ENCODE data around the gene MLST8. TPM values are rescaled to one million over a fixed set of nuclear protein-coding genes. Genes with fewer than 3 reads are reported as not detected.

Gene MLST8
- total RNA-seq, 2 donors from 2014 or later = 28.2 to 31.4 TPM

- no peaks in the 10 kb centered on the region for H3K36me3 Mint-ChIP-seq (ENCODE audit: low read depth)
- no peak overlapping the region for H3K27ac Mint-ChIP-seq
- DNase-seq (no peak), ATAC-seq (no peak)
- H3K4me1 Mint-ChIP-seq = peaks cover 3% of the 10 kb centered on the region
- H3K4me3 Mint-ChIP-seq = no peak overlapping the region
- no peaks in the 10 kb centered on the region for H3K9me3 ChIP-seq (ENCODE audit: control insufficient read depth, low read length, poor library complexity, severe bottlenecking)
- no peaks in the 10 kb centered on the region for H3K27me3 Mint-ChIP-seq
Observed at GRCh38 chr16:2177561-2177960, 27.7 kb upstream of the MLST8 start.

- ATAC-seq (peak; percentile 87), DNase-seq (peak; percentile 37 to 47 (median 38))
- H3K27ac Mint-ChIP-seq = no peak overlapping the region
- no peak overlapping the region for H3K4me3 Mint-ChIP-seq
- H3K27me3 Mint-ChIP-seq = no peaks in the 10 kb centered on the region
- H3K4me1 Mint-ChIP-seq = peaks cover 3% of the 10 kb centered on the region
- H3K9me3 ChIP-seq (ENCODE audit: control insufficient read depth, low read length, poor library complexity, severe bottlenecking) = no peaks in the 10 kb centered on the region
- no peaks in the 10 kb centered on the region for H3K36me3 Mint-ChIP-seq (ENCODE audit: low read depth)
Observed at GRCh38 chr16:2178321-2179106, 26.7 kb upstream of the MLST8 start.

- Mint-ChIP-seq H3K4me1 (peaks cover 3% of the 10 kb centered on the region), H3K4me3 (peak overlapping the region; percentile 36), H3K27ac (no peak overlapping the region), H3K27me3 (no peaks in the 10 kb centered on the region), H3K36me3 (ENCODE audit: low read depth) (no peaks in the 10 kb centered on the region)
- H3K9me3 ChIP-seq (ENCODE audit: control insufficient read depth, low read length, poor library complexity, severe bottlenecking) = no peaks in the 10 kb centered on the region
- ATAC-seq (no peak), DNase-seq (no peak)
Observed at GRCh38 chr16:2179107-2179501, 26.1 kb upstream of the MLST8 start.

GRCh38 chr16:2179576-2179975 is 25.7 kb upstream of the MLST8 start:
- Mint-ChIP-seq H3K4me1 (peaks cover 5% of the 10 kb centered on the region), H3K36me3 (ENCODE audit: low read depth) (no peaks in the 10 kb centered on the region), H3K27ac (no peak overlapping the region), H3K27me3 (no peaks in the 10 kb centered on the region), H3K4me3 (peak overlapping the region; percentile 36)
- DNase-seq (no peak), ATAC-seq (no peak)
- no peaks in the 10 kb centered on the region for H3K9me3 ChIP-seq (ENCODE audit: control insufficient read depth, low read length, poor library complexity, severe bottlenecking)

- H3K9me3 ChIP-seq (ENCODE audit: control insufficient read depth, low read length, poor library complexity, severe bottlenecking) = no peaks in the 10 kb centered on the region
- H3K27ac Mint-ChIP-seq = no peak overlapping the region
- no peak overlapping the region for H3K4me3 Mint-ChIP-seq
- H3K27me3 Mint-ChIP-seq = no peaks in the 10 kb centered on the region
- no peaks in the 10 kb centered on the region for H3K36me3 Mint-ChIP-seq (ENCODE audit: low read depth)
- peaks cover 5% of the 10 kb centered on the region for H3K4me1 Mint-ChIP-seq
- ATAC-seq (no peak), DNase-seq (no peak)
Observed at GRCh38 chr16:2180461-2180860, 24.8 kb upstream of the MLST8 start.

- Mint-ChIP-seq H3K27ac (no peak overlapping the region), H3K4me1 (peaks cover 5% of the 10 kb centered on the region), H3K4me3 (no peak overlapping the region), H3K27me3 (no peaks in the 10 kb centered on the region), H3K36me3 (ENCODE audit: low read depth) (no peaks in the 10 kb centered on the region)
- no peaks in the 10 kb centered on the region for H3K9me3 ChIP-seq (ENCODE audit: control insufficient read depth, low read length, poor library complexity, severe bottlenecking)
- ATAC-seq = no peak
- no peak for DNase-seq
Observed at GRCh38 chr16:2180962-2181923, 24.0 kb upstream of the MLST8 start.

GRCh38 chr16:2181952-2182351 is 23.3 kb upstream of the MLST8 start:
- H3K4me3 Mint-ChIP-seq = no peak overlapping the region
- DNase-seq (no peak), ATAC-seq (no peak)
- H3K27ac Mint-ChIP-seq = no peak overlapping the region
- no peaks in the 10 kb centered on the region for H3K36me3 Mint-ChIP-seq (ENCODE audit: low read depth)
- peaks cover 5% of the 10 kb centered on the region for H3K4me1 Mint-ChIP-seq
- no peaks in the 10 kb centered on the region for H3K9me3 ChIP-seq (ENCODE audit: control insufficient read depth, low read length, poor library complexity, severe bottlenecking)
- H3K27me3 Mint-ChIP-seq = no peaks in the 10 kb centered on the region

GRCh38 chr16:2183671-2184070 is 21.6 kb upstream of the MLST8 start:
- Mint-ChIP-seq H3K27me3 (no peaks in the 10 kb centered on the region), H3K27ac (no peak overlapping the region), H3K36me3 (ENCODE audit: low read depth) (no peaks in the 10 kb centered on the region), H3K4me1 (peaks cover 5% of the 10 kb centered on the region), H3K4me3 (no peak overlapping the region)
- ATAC-seq (no peak), DNase-seq (no peak)
- H3K9me3 ChIP-seq (ENCODE audit: control insufficient read depth, low read length, poor library complexity, severe bottlenecking) = no peaks in the 10 kb centered on the region

GRCh38 chr16:2184346-2184745 is 20.9 kb upstream of the MLST8 start:
- no peaks in the 10 kb centered on the region for H3K27me3 Mint-ChIP-seq
- H3K4me3 Mint-ChIP-seq = no peak overlapping the region
- no peak overlapping the region for H3K27ac Mint-ChIP-seq
- H3K4me1 Mint-ChIP-seq = peaks cover 5% of the 10 kb centered on the region
- ATAC-seq (no peak), DNase-seq (no peak)
- H3K9me3 ChIP-seq (ENCODE audit: control insufficient read depth, low read length, poor library complexity, severe bottlenecking) = no peaks in the 10 kb centered on the region
- no peaks in the 10 kb centered on the region for H3K36me3 Mint-ChIP-seq (ENCODE audit: low read depth)

- DNase-seq (no peak), ATAC-seq (no peak)
- no peak overlapping the region for H3K27ac Mint-ChIP-seq
- no peaks in the 10 kb centered on the region for H3K36me3 Mint-ChIP-seq (ENCODE audit: low read depth)
- no peaks in the 10 kb centered on the region for H3K9me3 ChIP-seq (ENCODE audit: control insufficient read depth, low read length, poor library complexity, severe bottlenecking)
- H3K4me3 Mint-ChIP-seq = no peak overlapping the region
- no peaks in the 10 kb centered on the region for H3K27me3 Mint-ChIP-seq
- H3K4me1 Mint-ChIP-seq = peaks cover 5% of the 10 kb centered on the region
Observed at GRCh38 chr16:2184962-2185361, 20.3 kb upstream of the MLST8 start.

- H3K4me3 Mint-ChIP-seq = no peak overlapping the region
- peaks cover 5% of the 10 kb centered on the region for H3K4me1 Mint-ChIP-seq
- no peaks in the 10 kb centered on the region for H3K9me3 ChIP-seq (ENCODE audit: control insufficient read depth, low read length, poor library complexity, severe bottlenecking)
- peak overlapping the region; percentile 39 for H3K27ac Mint-ChIP-seq
- H3K36me3 Mint-ChIP-seq (ENCODE audit: low read depth) = no peaks in the 10 kb centered on the region
- DNase-seq (no peak), ATAC-seq (no peak)
- no peaks in the 10 kb centered on the region for H3K27me3 Mint-ChIP-seq
Observed at GRCh38 chr16:2186064-2186463, 19.2 kb upstream of the MLST8 start.

GRCh38 chr16:2186505-2186904 is 18.7 kb upstream of the MLST8 start:
- DNase-seq (no peak), ATAC-seq (no peak)
- no peak overlapping the region for H3K4me3 Mint-ChIP-seq
- no peak overlapping the region for H3K27ac Mint-ChIP-seq
- peaks cover 5% of the 10 kb centered on the region for H3K4me1 Mint-ChIP-seq
- H3K9me3 ChIP-seq (ENCODE audit: control insufficient read depth, low read length, poor library complexity, severe bottlenecking) = no peaks in the 10 kb centered on the region
- H3K36me3 Mint-ChIP-seq (ENCODE audit: low read depth) = no peaks in the 10 kb centered on the region
- H3K27me3 Mint-ChIP-seq = no peaks in the 10 kb centered on the region

- no peak overlapping the region for H3K4me3 Mint-ChIP-seq
- H3K27me3 Mint-ChIP-seq = no peaks in the 10 kb centered on the region
- no peak for ATAC-seq
- no peaks in the 10 kb centered on the region for H3K36me3 Mint-ChIP-seq (ENCODE audit: low read depth)
- H3K4me1 Mint-ChIP-seq = peaks cover 4% of the 10 kb centered on the region
- no peak for DNase-seq
- no peak overlapping the region for H3K27ac Mint-ChIP-seq
- no peaks in the 10 kb centered on the region for H3K9me3 ChIP-seq (ENCODE audit: control insufficient read depth, low read length, poor library complexity, severe bottlenecking)
Observed at GRCh38 chr16:2187212-2187611, 18.0 kb upstream of the MLST8 start.
